Measurements from ENCODE around the gene PAMR1. TPM values are rescaled to one million over a fixed set of nuclear protein-coding genes. Genes with fewer than 3 reads are reported as not detected.

The PAMR1 gene
- total and polyA plus RNA-seq, 2 donors, result 1.9 to 5.6 TPM

DNA sequence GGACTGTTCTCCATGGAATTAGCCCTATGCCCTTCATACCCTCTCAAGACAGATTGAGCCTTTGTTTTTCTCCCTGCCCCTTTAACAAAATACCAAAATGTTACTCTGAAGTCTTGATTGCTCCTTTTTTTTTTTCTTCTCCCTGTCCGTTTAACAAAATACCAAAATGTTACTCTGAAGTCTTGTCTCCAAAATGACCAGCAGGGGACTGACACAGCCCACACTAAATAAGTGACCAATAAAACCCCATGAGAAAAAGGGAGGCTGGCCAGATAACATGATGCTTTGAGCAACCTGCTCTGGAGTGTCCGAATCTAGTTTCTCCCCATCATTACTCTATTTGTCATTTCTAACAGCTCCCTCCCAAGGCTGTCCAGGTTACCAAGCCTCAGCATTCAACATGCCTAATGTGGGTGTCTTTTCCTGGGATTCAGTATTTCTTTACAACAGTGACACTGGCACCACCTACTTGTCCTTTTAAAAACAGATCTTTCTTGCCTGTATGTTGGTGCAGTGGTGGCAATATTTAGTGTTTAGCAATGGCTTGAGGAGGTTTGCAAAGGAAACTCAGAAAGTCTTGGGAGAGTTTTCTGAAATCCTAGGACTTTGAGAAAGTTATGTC lies 63.4 kb downstream of the PAMR1 start:
- no peak for DNase-seq (ENCODE audit: low read depth in 6 of 9, low spot score in 9 of 9)

DNA sequence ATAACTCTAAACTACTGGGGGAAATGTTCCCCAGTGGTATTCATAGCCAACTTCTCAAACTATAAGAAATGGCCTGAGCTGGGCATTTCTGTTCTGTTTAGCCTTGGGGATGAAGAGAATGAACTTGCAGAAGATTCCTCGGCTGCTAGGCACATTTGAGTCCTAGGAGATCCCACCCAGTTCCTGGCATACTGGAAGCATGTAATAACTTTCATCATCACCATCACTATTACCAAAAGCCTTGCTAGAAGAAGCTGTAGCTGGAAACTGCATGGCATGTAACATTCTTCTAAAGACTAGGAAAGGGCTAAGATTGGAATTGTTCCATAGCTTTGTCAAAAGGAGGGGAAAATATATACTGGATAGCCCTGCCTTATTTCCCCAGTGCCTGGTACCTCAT lies 65.9 kb downstream of the PAMR1 start:
- Histone ChIP-seq H3K27me3 (ENCODE audit: control insufficient read depth in 2 of 2, insufficient read depth in 1 of 2, low read length in 1 of 2) (no peaks in the 10 kb centered on the region), H3K4me3 (ENCODE audit: low read length in 2 of 2) (no peak overlapping the region), H3K36me3 (ENCODE audit: control insufficient read depth in 2 of 2, insufficient read depth in 2 of 2, low read length in 1 of 2) (no peaks in the 10 kb centered on the region), H3K4me1 (ENCODE audit: control insufficient read depth in 2 of 2, insufficient read depth in 2 of 2, low read length in 2 of 2) (no peaks in the 10 kb centered on the region), H3K27ac (ENCODE audit: low read depth in 1 of 2, low read length in 1 of 2) (no peak overlapping the region), H3K9me3 (ENCODE audit: control insufficient read depth in 2 of 2, insufficient read depth in 1 of 2, low read length in 1 of 2) (no peaks in the 10 kb centered on the region)
- DNase-seq (ENCODE audit: low read depth in 6 of 9, low spot score in 9 of 9), result no peak
- WGBS, result 94% methylated on average over 1 of the region's 1 CpG

More for the DNA sequence above, 63.4 kb downstream of the PAMR1 start:
- Histone ChIP-seq H3K9me3 (ENCODE audit: control insufficient read depth in 2 of 2, insufficient read depth in 1 of 2, low read length in 1 of 2) (no peaks in the 10 kb centered on the region), H3K4me3 (ENCODE audit: low read length in 2 of 2) (no peak overlapping the region), H3K4me1 (ENCODE audit: control insufficient read depth in 2 of 2, insufficient read depth in 2 of 2, low read length in 2 of 2) (no peaks in the 10 kb centered on the region), H3K27ac (ENCODE audit: low read depth in 1 of 2, low read length in 1 of 2) (no peak overlapping the region), H3K36me3 (ENCODE audit: control insufficient read depth in 2 of 2, insufficient read depth in 2 of 2, low read length in 1 of 2) (no peaks in the 10 kb centered on the region), H3K27me3 (ENCODE audit: control insufficient read depth in 2 of 2, insufficient read depth in 1 of 2, low read length in 1 of 2) (no peaks in the 10 kb centered on the region)
- WGBS, result 91% methylated on average over 2 of the region's 2 CpGs

DNA sequence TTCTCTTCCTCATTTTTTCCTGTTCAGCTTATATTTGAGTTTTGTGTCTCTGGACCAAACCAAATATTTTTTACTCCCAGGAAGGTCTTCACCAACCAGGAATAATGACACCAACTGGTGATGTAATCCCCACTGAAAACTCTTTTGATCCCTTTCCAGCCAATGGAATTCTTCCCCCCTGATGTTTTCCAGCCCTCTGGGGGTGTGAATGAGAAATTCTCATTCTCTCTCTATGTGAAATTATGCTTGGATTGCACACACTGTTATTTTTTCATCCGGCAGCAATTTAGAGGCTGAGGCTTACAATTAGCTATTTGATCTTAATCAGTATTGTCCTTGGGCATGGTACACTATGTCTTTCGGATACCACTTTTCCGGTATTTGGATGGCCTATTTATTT lies 66.6 kb downstream of the PAMR1 start:
- DNase-seq (ENCODE audit: low read depth in 6 of 9, low spot score in 9 of 9), result no peak
- Histone ChIP-seq H3K4me1 (ENCODE audit: control insufficient read depth in 2 of 2, insufficient read depth in 2 of 2, low read length in 2 of 2) (no peaks in the 10 kb centered on the region), H3K4me3 (ENCODE audit: low read length in 2 of 2) (no peak overlapping the region), H3K27ac (ENCODE audit: low read depth in 1 of 2, low read length in 1 of 2) (no peak overlapping the region), H3K36me3 (ENCODE audit: control insufficient read depth in 2 of 2, insufficient read depth in 2 of 2, low read length in 1 of 2) (no peaks in the 10 kb centered on the region), H3K9me3 (ENCODE audit: control insufficient read depth in 2 of 2, insufficient read depth in 1 of 2, low read length in 1 of 2) (no peaks in the 10 kb centered on the region), H3K27me3 (ENCODE audit: control insufficient read depth in 2 of 2, insufficient read depth in 1 of 2, low read length in 1 of 2) (no peaks in the 10 kb centered on the region)
- WGBS, result 95% methylated on average over 3 of the region's 3 CpGs

DNA sequence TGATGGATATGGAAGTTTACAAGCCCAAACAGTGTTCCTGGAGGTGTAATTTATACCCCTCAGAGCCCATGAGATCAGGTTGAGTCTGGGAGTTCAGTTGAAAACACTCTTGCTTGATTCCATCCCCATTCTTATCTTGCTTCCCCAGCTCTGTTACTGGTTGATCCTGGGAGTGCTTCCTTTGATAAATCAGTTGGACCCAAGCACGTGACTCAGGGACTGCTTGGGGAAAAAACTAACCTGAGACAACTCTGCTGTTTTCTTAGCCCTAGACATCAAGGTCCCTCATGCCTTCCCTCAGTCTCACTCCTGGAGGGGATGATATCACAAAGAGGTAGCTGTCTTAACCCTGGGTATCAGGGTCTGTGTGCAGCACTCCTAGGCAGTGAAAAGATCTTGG lies 71.1 kb downstream of the PAMR1 start:
- Histone ChIP-seq H3K4me1 (ENCODE audit: control insufficient read depth in 2 of 2, insufficient read depth in 2 of 2, low read length in 2 of 2) (no peaks in the 10 kb centered on the region), H3K9me3 (ENCODE audit: control insufficient read depth in 2 of 2, insufficient read depth in 1 of 2, low read length in 1 of 2) (no peaks in the 10 kb centered on the region), H3K4me3 (ENCODE audit: low read length in 2 of 2) (no peak overlapping the region), H3K27me3 (ENCODE audit: control insufficient read depth in 2 of 2, insufficient read depth in 1 of 2, low read length in 1 of 2) (no peaks in the 10 kb centered on the region), H3K36me3 (ENCODE audit: control insufficient read depth in 2 of 2, insufficient read depth in 2 of 2, low read length in 1 of 2) (no peaks in the 10 kb centered on the region), H3K27ac (ENCODE audit: low read depth in 1 of 2, low read length in 1 of 2) (no peak overlapping the region)
- DNase-seq (ENCODE audit: low read depth in 6 of 9, low spot score in 9 of 9), result no peak
- WGBS, result 51% methylated on average over 1 of the region's 1 CpG

DNA sequence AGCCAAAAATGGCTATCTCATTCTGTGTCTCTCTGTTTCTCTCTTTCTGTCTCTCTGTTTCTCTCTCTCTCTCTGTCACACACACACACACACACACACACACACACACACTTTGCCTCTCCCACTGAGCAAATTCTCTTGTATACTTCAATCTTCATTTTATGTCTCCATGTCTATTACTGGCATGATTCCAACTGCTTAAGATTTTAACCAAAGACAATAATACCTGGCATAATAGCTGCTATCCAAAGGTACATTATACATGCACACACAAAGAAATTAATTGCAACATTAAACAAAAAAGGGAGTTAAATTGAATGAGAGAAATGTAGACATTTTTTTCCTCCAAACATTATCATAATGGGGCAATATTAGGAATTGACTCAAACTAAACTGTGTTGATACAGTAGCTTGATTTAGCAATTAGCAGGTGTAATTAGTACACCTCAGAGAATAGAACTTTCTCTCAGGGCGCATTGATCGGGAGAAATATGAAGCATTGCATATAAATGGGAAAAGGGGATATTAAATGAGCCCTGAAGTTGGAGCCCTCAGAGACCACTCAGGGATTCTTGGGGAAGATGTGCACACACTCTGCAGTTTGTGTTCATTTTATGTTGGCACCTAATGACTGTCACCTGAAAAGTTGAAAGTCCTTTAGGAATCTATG lies 88.7 kb downstream of the PAMR1 start:
- Histone ChIP-seq H3K27ac (ENCODE audit: low read depth in 1 of 2, low read length in 1 of 2) (no peak overlapping the region), H3K4me1 (ENCODE audit: control insufficient read depth in 2 of 2, insufficient read depth in 2 of 2, low read length in 2 of 2) (no peaks in the 10 kb centered on the region)
- WGBS, result 97% methylated on average over 2 of the region's 2 CpGs

DNA sequence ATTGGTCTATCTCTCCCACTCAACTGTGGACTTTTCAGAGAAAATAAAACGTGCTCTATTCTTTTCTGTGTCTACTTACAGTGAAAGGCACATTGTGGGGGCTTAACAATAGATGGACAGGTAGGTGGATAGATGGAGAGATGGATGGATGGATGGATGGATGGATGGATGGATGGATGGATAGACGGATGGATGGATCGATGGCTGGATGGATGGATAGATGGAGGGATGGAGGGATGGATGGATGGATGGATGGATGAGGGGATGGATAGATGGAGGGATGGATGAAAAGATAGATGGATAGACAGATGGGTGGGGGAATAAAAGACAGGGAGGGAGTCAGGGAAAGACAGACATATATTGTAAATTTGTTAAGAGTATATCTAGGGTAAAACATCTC lies 91.8 kb downstream of the PAMR1 start:
- no peaks in the 10 kb centered on the region for H3K36me3 ChIP-seq (ENCODE audit: control insufficient read depth in 2 of 2, insufficient read depth in 2 of 2, low read length in 1 of 2)
- H3K9me3 ChIP-seq (ENCODE audit: control insufficient read depth in 2 of 2, insufficient read depth in 1 of 2, low read length in 1 of 2), result no peaks in the 10 kb centered on the region
- no peaks in the 10 kb centered on the region for H3K27me3 ChIP-seq (ENCODE audit: control insufficient read depth in 2 of 2, insufficient read depth in 1 of 2, low read length in 1 of 2)
- DNase-seq (ENCODE audit: low read depth in 6 of 9, low spot score in 9 of 9), result no peak
- no peak overlapping the region for H3K27ac ChIP-seq (ENCODE audit: low read depth in 1 of 2, low read length in 1 of 2)
- 81% methylated on average over 3 of the region's 3 CpGs for WGBS
- no peak overlapping the region for H3K4me3 ChIP-seq (ENCODE audit: low read length in 2 of 2)
- H3K4me1 ChIP-seq (ENCODE audit: control insufficient read depth in 2 of 2, insufficient read depth in 2 of 2, low read length in 2 of 2), result no peaks in the 10 kb centered on the region

More for the DNA sequence above, 88.7 kb downstream of the PAMR1 start:
- DNase-seq (ENCODE audit: low read depth in 6 of 9, low spot score in 9 of 9), result no peak
- Histone ChIP-seq H3K9me3 (ENCODE audit: control insufficient read depth in 2 of 2, insufficient read depth in 1 of 2, low read length in 1 of 2) (no peaks in the 10 kb centered on the region), H3K36me3 (ENCODE audit: control insufficient read depth in 2 of 2, insufficient read depth in 2 of 2, low read length in 1 of 2) (no peaks in the 10 kb centered on the region), H3K4me3 (ENCODE audit: low read length in 2 of 2) (no peak overlapping the region), H3K27me3 (ENCODE audit: control insufficient read depth in 2 of 2, insufficient read depth in 1 of 2, low read length in 1 of 2) (no peaks in the 10 kb centered on the region)

DNA sequence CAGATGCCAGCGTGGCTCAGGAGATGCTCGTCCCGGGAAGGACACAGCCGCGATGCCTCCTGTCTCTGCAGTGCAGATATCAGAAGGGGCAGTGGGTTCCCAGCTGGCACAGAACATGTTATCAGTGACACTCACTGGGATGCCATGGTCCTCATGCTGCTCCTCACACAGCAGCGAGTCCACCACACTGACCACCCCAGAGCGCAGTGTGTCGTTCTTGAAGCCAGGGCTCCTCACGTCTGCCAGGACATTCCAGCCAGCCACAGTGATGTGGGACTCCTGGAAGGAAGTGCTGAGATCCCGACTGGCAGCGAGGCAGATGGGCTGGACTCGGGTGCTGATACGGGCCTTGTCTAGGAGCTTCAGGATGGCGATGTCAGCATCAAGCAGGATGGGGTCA lies 93.0 kb downstream of the PAMR1 start:
- Histone ChIP-seq H3K9me3 (ENCODE audit: control insufficient read depth in 2 of 2, insufficient read depth in 1 of 2, low read length in 1 of 2) (no peaks in the 10 kb centered on the region), H3K27me3 (ENCODE audit: control insufficient read depth in 2 of 2, insufficient read depth in 1 of 2, low read length in 1 of 2) (no peaks in the 10 kb centered on the region), H3K4me1 (ENCODE audit: control insufficient read depth in 2 of 2, insufficient read depth in 2 of 2, low read length in 2 of 2) (no peaks in the 10 kb centered on the region), H3K4me3 (ENCODE audit: low read length in 2 of 2) (no peak overlapping the region), H3K27ac (ENCODE audit: low read depth in 1 of 2, low read length in 1 of 2) (no peak overlapping the region), H3K36me3 (ENCODE audit: control insufficient read depth in 2 of 2, insufficient read depth in 2 of 2, low read length in 1 of 2) (no peaks in the 10 kb centered on the region)
- DNase-seq (ENCODE audit: low read depth in 6 of 9, low spot score in 9 of 9), result no peak
- WGBS, result 96% methylated on average over 14 of the region's 14 CpGs

DNA sequence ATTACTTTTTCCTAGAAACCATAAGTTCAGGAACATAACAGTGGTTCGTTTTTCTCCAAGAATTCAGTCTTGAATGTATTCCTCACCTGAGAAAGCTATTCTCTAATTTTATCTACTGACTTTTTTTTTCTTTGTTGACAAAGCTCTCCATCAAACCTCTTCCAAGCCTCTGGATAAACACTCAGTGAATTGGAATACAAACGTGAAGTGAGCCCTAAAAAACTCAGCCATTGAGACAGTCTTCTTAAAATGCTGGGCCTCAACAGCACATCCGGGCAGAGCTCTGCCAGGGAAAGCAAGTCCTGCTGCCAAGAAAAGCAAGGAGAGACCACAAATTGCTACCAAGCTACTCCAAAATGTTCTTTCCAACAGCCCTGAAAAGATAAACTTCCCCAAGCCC lies 98.3 kb downstream of the PAMR1 start:
- WGBS, result 77% methylated on average over 3 of the region's 3 CpGs

DNA sequence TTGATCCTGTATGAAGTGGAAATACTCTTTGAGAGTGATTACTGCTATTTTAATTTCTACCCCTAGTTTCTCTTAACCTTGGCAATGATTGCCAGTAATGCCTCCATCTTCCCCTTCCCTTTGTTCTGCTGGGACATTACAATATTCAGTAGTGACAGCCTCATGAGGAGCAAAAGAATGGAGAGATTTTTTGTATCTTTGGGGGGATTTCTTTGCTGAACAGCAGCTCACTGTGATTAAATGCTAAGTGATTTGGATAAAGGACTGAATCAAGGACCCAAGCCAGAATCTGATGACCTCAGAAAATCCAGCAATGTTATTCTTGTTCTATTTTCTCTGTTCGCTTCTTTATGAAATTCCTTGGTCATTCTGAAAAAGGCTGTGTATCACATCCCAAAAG lies 99.1 kb downstream of the PAMR1 start:
- no peak overlapping the region for H3K4me3 ChIP-seq (ENCODE audit: low read length in 2 of 2)
- WGBS, result 97% methylated on average over 1 of the region's 1 CpG
- peaks cover 4 to 25% of the 10 kb centered on the region in 2 donors for H3K27me3 ChIP-seq (ENCODE audit: control insufficient read depth in 2 of 2, insufficient read depth in 1 of 2, low read length in 1 of 2)
- no peaks in the 10 kb centered on the region for H3K36me3 ChIP-seq (ENCODE audit: control insufficient read depth in 2 of 2, insufficient read depth in 2 of 2, low read length in 1 of 2)
- H3K9me3 ChIP-seq (ENCODE audit: control insufficient read depth in 2 of 2, insufficient read depth in 1 of 2, low read length in 1 of 2), result no peaks in the 10 kb centered on the region
- H3K27ac ChIP-seq (ENCODE audit: low read depth in 1 of 2, low read length in 1 of 2), result no peak overlapping the region
- H3K4me1 ChIP-seq (ENCODE audit: control insufficient read depth in 2 of 2, insufficient read depth in 2 of 2, low read length in 2 of 2), result no peaks in the 10 kb centered on the region
- DNase-seq (ENCODE audit: low read depth in 6 of 9, low spot score in 9 of 9), result no peak

More for the DNA sequence above, 98.3 kb downstream of the PAMR1 start:
- DNase-seq (ENCODE audit: low read depth in 6 of 9, low spot score in 9 of 9), result no peak
- no peaks in the 10 kb centered on the region for H3K9me3 ChIP-seq (ENCODE audit: control insufficient read depth in 2 of 2, insufficient read depth in 1 of 2, low read length in 1 of 2)
- no peak overlapping the region for H3K4me3 ChIP-seq (ENCODE audit: low read length in 2 of 2)
- H3K4me1 ChIP-seq (ENCODE audit: control insufficient read depth in 2 of 2, insufficient read depth in 2 of 2, low read length in 2 of 2), result no peaks in the 10 kb centered on the region
- H3K27me3 ChIP-seq (ENCODE audit: control insufficient read depth in 2 of 2, insufficient read depth in 1 of 2, low read length in 1 of 2), result peaks cover 0 to 18% of the 10 kb centered on the region in 2 donors
- H3K27ac ChIP-seq (ENCODE audit: low read depth in 1 of 2, low read length in 1 of 2), result no peak overlapping the region
- no peaks in the 10 kb centered on the region for H3K36me3 ChIP-seq (ENCODE audit: control insufficient read depth in 2 of 2, insufficient read depth in 2 of 2, low read length in 1 of 2)

Data from thymus (tissue), 11 donors.